SK-N-SH treated with all-trans-retinoic acid at 6 μM for 48 hours (cell line): ENCODE data around the gene DHX58.

Source experiments
- ATAC-seq: fragments of 200-7000 bp; cut with Tn5 transposase; 3 replicates; pipeline ENCODE4 v1.9.1; 2020; ENCODE audit warnings: mild to moderate bottlenecking, moderate library complexity
- ARNTL ChIP-seq: fragments of 450-650 bp; formaldehyde crosslinking; IDR thresholded peaks from 2 replicates; pipeline ENCODE4 v1.5.0; 2020; ENCODE audit warnings: low read depth, mild to moderate bottlenecking, moderate library complexity, borderline replicate concordance
- BACH2 ChIP-seq: fragments of 250-450 bp; sonication (Bioruptor Pico); IDR thresholded peaks from 2 replicates; pipeline ENCODE4 v1.9.0; 2021; ENCODE audit warnings: mild to moderate bottlenecking, borderline replicate concordance
- CREB5 ChIP-seq: fragments of 250-450 bp; sonication (Bioruptor Pico); IDR thresholded peaks from 2 replicates; pipeline ENCODE4 v1.5.1; 2020; ENCODE audit warnings: low read depth, mild to moderate bottlenecking, moderate library complexity
- CSDC2 ChIP-seq: fragments of 250-450 bp; sonication (Bioruptor Pico); IDR thresholded peaks from 2 replicates; pipeline ENCODE4 v1.5.0; 2020; ENCODE audit warnings: mild to moderate bottlenecking, moderate library complexity
- CSRNP3 ChIP-seq: fragments of 250-450 bp; sonication (Bioruptor Pico); IDR thresholded peaks from 2 replicates; pipeline ENCODE4 v1.5.1; 2021; ENCODE audit warnings: mild to moderate bottlenecking, moderate library complexity
- GLIS3 ChIP-seq: fragments of 250-450 bp; sonication (Bioruptor Pico); IDR thresholded peaks from 2 replicates; pipeline ENCODE4 v1.5.0; 2020; ENCODE audit warnings: mild to moderate bottlenecking, moderate library complexity
- ISL1 ChIP-seq: fragments of 250-450 bp; sonication (Bioruptor Pico); IDR thresholded peaks from 2 replicates; pipeline ENCODE4 v2.1.2; 2022; ENCODE audit warnings: mild to moderate bottlenecking, moderate library complexity
- OSR1 ChIP-seq: fragments of 250-450 bp; sonication (Bioruptor Pico); IDR thresholded peaks from 2 replicates; pipeline ENCODE4 v1.8.0; 2022; ENCODE audit warnings: moderate library complexity, mild to moderate bottlenecking, inconsistent platforms
- PATZ1 ChIP-seq: fragments of 250-450 bp; sonication (Bioruptor Pico); IDR thresholded peaks from 2 replicates; pipeline ENCODE4 v1.8.0; 2020; ENCODE audit warnings: mild to moderate bottlenecking, moderate library complexity, borderline replicate concordance
- POU6F1 ChIP-seq: fragments of 250-450 bp; sonication (Bioruptor Pico); IDR thresholded peaks from 2 replicates; pipeline ENCODE4 v1.8.0; 2021; ENCODE audit warnings: low read depth, mild to moderate bottlenecking, moderate library complexity, borderline replicate concordance
- PPARA ChIP-seq: fragments of 250-450 bp; sonication (Bioruptor Pico); IDR thresholded peaks from 2 replicates; pipeline ENCODE4 v1.5.0; 2020; ENCODE audit warnings: mild to moderate bottlenecking, borderline replicate concordance
- SNAI2 ChIP-seq: fragments of 250-450 bp; sonication (Bioruptor Pico); IDR thresholded peaks from 2 replicates; pipeline ENCODE4 v1.5.0; 2020; ENCODE audit warnings: mild to moderate bottlenecking, moderate library complexity
- TCF4 ChIP-seq: fragments of 250-450 bp; sonication (Bioruptor Pico); IDR thresholded peaks from 2 replicates; pipeline ENCODE4 v1.8.0; 2021; ENCODE audit warnings: mild to moderate bottlenecking, moderate library complexity, borderline replicate concordance
- TOX ChIP-seq: fragments of 250-450 bp; sonication (Bioruptor Pico); IDR thresholded peaks from 2 replicates; pipeline ENCODE4 v1.8.0; 2021; ENCODE audit warnings: mild to moderate bottlenecking, moderate library complexity, borderline replicate concordance
- TSHZ2 ChIP-seq: fragments of 250-450 bp; sonication (Bioruptor Pico); IDR thresholded peaks from 2 replicates; pipeline ENCODE4 v1.5.0; 2020; ENCODE audit warnings: mild to moderate bottlenecking, moderate library complexity
- ZC3H10 ChIP-seq: fragments of 250-450 bp; sonication (Bioruptor Pico); IDR thresholded peaks from 2 replicates; pipeline ENCODE4 v1.5.1; 2021; ENCODE audit warnings: mild to moderate bottlenecking, moderate library complexity
- ZFP3 ChIP-seq: fragments of 250-450 bp; sonication (Bioruptor Pico); IDR thresholded peaks from 2 replicates; pipeline ENCODE4 v1.5.0; 2020; ENCODE audit warnings: mild to moderate bottlenecking, moderate library complexity
- ZFP30 ChIP-seq: fragments of 450-650 bp; formaldehyde crosslinking; IDR thresholded peaks from 2 replicates; pipeline ENCODE4 v1.5.0; 2022; ENCODE audit warnings: mild to moderate bottlenecking, moderate library complexity
- ZNF565 ChIP-seq: fragments of 450-650 bp; formaldehyde crosslinking; conservative IDR thresholded peaks from 2 replicates; pipeline ENCODE4 v1.5.0; 2020; ENCODE audit warnings: low read depth, mild to moderate bottlenecking, moderate library complexity
- ZNF70 ChIP-seq: fragments of 450-650 bp; formaldehyde crosslinking; IDR thresholded peaks from 2 replicates; pipeline ENCODE4 v1.5.0; 2020; ENCODE audit warnings: mild to moderate bottlenecking, moderate library complexity
- ZNF8 ChIP-seq: fragments of 450-650 bp; formaldehyde crosslinking; IDR thresholded peaks from 2 replicates; pipeline ENCODE4 v1.5.0; 2020; ENCODE audit warnings: mild to moderate bottlenecking, moderate library complexity

The DHX58 gene

GRCh38 chr17:42090964-42091790 is 21.3 kb downstream of the DHX58 start:
- no peak for ATAC-seq
- no peak for TF ChIP-seq CSRNP3 (CRISPR knock-in tag)
- TF ChIP-seq PATZ1, result no peak
- TF ChIP-seq ZFP30, result no peak
- TF ChIP-seq TOX, result no peak
- TF ChIP-seq TSHZ2 (CRISPR knock-in tag), result no peak
- TF ChIP-seq ZNF565, result no peak
- TF ChIP-seq OSR1 (CRISPR knock-in tag), result no peak
- no peak for TF ChIP-seq POU6F1 (CRISPR knock-in tag)
- no peak for TF ChIP-seq ZFP3 (CRISPR knock-in tag)
- TF ChIP-seq ZNF8 (CRISPR knock-in tag), result no peak
- no peak for TF ChIP-seq ARNTL
- TF ChIP-seq CREB5 (CRISPR knock-in tag), result no peak
- no peak for TF ChIP-seq PPARA (CRISPR knock-in tag)
- TF ChIP-seq GLIS3 (CRISPR knock-in tag), result no peak
- TF ChIP-seq ISL1, result no peak
- no peak for TF ChIP-seq SNAI2 (CRISPR knock-in tag)
- TF ChIP-seq ZC3H10, result no peak
- no peak for TF ChIP-seq TCF4

GRCh38 chr17:42088736-42089135 is 23.8 kb downstream of the DHX58 start:
- no peak for ATAC-seq
- TF ChIP-seq CREB5 (CRISPR knock-in tag) (no peak), OSR1 (CRISPR knock-in tag) (no peak), ZNF70 (CRISPR knock-in tag) (no peak), BACH2 (CRISPR knock-in tag) (no peak), PPARA (CRISPR knock-in tag) (no peak), ZFP30 (no peak), ARNTL (no peak), CSDC2 (CRISPR knock-in tag) (no peak), ZC3H10 (no peak), CSRNP3 (CRISPR knock-in tag) (no peak), ZFP3 (CRISPR knock-in tag) (no peak), SNAI2 (CRISPR knock-in tag) (no peak), TSHZ2 (CRISPR knock-in tag) (no peak), TCF4 (no peak), TOX (no peak), ZNF8 (CRISPR knock-in tag) (no peak)
